Stimulated activated CD4-positive, alpha-beta T cell treated with anti-CD3 and anti-CD28 coated beads, Interleukin-1b, Interleukin-23, amount 100 ng/mL, for 48 hours (primary cell): ENCODE results near the gene LRP1.

Experiments
- DNase-seq: peaks from one replicate; pipeline ENCODE4 v3.0.0-alpha.2; 2020

LRP1 gene

DNA sequence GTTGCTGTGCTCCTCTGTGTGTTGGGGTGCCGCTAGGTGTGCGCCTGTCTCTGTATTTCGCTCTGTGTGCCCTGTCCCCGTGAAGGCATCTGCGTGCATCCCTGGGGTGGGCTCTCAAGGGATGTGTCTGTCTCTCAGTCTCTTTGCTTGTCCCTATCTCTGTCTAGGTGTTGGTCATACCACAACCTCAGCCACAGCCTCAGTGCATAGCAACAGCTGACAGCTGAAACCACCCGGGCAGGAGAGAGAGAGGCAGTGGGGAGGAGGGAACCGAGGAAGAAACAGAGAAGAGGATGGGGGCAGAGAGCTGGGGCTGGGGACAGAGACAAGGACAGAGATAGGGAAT is 87.4 kb downstream of the LRP1 start:
- DNase-seq, result peak; percentile 38

DNA sequence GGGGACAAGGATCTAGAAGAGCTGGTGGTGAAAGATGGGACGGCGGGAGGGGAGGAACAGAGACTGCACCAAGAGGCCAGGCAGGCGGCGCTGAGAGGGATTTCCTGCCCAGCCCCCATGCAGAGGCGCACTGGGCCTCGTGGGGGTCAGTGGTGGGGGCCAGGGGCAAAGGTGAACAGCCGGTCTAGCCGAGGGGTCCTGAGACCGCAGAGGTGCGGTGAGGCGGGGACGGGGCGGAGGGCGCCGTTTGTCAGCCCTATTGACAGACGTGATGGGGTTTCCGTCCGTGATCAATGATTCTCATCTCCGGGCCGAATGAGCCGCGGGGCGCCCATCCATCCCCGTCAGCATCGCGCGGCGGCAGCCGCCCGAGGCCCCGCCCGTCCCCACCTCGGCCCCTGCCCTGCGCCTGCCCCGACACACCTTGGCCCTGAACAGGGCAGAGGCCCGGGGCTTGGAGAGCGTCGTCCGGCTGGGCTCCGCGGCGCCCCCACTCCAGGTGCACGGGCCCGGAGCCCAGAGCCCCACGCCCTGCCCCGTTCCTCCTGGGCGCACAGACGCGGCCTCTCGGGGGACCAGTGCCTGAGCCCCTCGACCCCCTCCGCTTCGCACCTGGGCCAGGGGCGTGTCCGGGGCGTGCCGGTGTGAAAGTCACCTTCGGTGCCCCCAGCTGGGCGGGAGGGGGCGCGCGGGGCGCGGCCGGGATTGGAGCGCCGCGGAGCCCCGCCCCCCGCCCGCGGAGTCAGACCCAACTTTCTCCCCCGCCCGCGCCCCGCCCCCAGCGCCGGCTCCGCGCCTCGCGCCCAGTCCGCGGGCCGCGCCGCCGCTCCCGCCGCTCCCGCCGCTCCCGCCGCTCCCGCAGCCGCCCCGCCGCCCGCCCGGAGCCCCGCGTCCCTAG is 88.0 kb downstream of the LRP1 start, which contains the start of gene NXPH4:
Gene NXPH4 (plus strand): TSS at position 781 of the 898 bp plus-strand sequence. CDS start 176 bp downstream, outside the sequence.
- no peak for DNase-seq

DNA sequence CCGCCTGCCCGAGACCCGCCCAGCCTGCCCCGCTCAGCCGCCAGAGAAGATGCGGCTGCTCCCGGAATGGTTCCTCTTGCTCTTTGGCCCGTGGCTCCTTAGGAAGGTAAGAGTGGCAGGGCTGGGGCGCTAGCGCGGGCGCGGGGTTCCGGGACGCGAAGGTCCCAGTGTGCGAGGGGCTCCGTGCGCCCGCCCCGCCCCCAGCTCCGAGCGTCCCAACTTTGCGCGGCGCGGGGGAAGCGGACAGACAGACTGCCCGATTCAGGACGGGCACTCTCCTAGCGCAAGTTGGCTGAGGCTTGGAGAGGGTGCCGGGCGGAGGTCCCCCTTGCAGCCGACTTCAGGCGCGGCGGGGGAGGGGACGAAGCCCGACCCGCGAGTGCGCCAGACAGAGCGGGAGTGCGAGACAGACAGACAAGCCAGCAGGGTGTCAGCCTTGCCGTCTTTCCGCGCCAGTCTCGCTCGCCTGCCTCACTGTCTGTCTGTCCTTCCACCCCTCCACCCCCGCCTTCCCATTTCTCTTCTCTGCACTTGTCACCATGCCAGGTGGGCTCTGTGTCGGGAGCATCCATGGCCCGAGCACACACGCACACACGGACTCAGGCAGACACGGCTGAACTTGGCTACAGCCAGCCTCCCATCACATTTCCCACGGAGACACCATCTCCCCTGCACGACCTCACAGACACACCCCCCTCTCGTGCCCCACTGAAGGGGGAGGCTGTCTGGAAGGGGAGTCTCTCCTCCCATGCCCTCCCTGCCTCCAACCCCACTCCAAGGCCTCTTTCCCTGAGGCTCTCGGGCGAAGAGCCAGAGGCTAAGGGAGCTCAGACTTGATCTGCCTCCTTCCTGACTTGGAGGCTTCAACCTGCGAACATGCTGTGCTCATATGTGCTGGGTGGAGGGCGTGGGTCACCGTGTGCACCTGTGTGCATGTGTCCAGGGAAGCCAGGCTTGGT is 88.9 kb downstream of the LRP1 start:
- DNase-seq, result no peak

DNA sequence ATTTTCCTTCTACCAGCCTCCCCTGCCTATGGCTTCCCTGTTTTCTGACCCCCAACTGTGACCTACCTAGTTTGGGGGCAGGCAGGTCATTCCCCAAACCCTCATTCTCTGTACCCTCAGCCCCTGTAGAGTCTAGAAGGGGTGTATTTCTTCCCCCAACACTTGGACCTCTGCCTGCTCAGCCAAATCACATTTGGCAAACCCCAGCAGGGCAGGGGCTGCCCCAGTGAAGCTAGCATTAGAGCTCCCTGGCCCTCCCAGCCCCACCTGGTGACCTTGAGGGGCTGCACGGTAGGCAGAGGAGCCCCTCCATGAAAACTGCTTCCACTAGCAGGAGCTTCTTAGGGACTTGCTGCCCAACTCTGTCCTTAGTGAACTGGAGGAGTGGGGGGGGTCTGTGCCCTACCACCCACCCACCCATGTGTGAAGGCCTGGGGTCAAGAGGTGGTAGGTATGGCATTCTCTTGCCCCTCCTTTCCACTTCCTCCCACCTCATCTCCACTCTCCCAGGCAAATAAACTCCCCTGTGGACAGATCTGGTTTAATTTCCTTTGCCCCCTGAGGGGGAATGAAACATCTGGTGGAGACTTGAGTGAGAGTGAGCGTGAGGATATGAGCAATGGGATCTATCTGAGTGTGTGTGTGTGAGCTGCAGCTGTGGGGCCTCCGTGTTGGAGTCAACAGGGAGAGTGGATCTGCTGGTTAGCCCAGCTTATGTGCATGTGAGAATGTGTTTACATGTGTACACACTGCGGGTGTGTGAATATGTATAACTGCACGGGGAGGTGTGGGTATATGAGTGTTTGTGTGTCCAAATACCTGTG is 90.0 kb downstream of the LRP1 start:
- DNase-seq, result no peak

DNA sequence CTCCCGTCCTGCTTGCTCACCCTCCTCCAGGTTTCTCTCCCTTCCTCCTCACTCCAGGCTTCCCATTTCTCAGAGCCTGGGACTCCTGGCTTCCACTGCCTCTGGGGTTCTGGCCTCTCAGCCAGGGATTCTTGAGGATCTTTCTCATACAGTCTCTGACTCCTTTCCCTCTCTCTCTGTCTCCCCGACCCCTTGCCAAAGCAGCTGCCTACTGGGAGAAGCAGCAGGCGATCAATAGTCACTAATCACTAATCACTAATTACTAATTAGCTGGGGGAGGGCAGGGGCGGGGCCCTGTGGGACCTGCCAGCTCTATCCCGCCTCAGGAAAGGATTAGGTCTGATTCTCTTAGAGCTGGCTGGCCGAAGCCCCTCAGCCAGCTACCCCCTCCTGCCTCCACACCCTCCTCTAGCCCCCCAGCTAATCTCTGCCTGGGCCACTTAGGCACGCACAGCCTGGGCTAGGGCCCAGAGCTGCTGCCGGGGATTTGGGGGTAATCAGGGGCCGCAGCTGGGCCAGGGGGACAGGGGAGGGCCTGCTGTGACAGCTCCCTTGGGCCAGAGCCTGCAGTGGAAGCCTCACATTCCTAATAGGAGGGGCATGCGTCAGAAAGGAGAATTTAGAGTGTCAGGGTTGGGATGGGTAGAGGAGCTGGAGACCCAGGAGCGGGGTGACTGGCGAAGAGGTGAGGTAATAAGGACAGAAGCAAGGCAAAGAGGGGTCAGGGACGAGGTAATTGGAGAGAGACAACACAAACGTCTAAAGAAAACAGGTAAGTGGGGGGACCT is 91.1 kb downstream of the LRP1 start:
- no peak for DNase-seq

DNA sequence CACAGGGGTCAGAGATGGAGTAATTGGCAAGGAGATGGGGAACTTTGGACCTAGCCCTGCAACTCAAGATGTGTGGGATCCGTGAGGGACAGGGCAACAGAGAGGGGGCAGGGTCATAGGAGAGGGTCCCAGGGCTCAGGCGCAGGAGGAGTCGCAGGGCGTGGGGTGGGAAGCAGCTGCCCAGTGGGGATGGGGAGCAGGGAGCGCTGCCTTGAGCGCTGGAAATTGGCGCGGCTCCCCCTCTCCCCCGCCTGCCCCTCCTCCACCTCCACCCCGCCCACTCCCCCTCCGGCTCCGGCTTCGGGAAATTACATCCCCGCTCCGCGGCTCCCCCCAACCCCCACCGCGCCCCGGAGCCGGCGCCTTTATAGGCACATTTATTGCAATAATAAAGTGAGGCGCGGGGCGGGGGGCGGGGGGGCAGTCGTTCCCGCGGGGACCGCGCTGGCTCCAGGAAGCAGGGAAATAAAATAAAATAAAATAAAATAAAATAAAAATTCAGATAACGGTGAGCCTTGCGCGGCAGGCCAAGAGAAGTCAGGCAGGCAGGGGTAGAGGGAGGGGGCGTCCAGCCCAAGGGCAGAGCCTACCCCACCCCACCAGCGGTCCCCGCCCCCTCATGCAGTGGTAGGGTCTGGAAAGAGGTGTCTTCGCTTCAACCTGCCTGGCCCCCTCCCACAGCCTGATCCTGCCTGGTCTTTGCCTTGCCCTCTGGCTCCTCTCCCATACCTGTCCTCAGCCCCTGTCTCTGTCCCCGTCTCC is 91.9 kb downstream of the LRP1 start:
- DNase-seq, result no peak

DNA sequence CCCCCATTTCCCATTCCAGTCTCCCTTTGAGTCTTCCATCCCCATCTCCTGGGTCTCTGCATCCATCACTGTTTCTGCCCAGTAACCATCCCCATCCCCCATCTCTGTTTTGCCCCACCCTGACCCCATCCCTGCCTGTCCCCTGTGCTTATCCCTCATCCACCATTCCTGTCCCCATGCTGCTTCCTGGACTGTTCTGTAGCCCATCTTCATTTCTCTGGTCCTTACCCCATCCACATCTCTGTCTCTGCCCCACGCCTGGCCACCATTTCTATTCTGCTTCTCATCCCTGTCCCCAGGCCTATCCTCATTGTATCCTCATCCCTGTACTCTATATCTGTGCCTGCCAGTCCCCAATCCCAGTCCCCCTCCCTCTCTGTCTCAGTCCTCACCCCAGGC is 92.5 kb downstream of the LRP1 start:
- DNase-seq, result no peak

DNA sequence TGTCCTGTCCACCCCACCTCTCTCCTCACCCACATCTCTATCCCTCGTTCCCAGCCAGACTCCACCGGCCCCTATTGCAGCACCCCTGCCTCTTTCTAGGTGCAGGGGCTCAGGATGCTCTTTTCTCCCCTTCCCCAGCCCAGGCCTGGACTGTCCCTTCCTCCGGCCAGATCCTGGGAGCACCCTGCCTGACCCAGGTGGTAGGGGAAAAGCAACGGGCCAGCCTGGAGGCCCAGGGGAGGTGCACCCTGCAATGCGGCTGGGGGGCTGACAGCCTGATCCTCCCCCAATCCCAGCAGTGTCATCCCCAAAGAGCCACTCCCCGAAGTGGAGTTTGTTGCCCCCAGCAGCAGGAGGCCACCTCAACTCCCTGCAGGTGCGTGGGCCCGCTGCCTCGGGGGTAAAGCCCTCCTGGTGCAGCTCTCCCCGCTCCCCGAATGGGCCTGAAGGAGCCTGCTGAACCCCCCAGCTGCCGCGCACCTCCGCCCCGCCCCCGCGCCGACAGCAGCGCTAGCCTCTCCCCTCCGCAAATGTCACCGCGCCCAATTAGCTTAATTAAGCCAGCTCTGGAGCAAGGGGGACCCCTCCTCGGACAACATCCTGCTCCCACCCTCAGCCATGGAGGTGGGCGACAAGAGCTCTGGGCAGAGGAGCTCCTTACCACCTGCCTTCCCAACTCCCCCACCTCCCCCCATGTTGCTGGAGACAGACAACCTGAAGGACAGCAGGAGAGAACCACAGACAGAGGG is 93.1 kb downstream of the LRP1 start:
- no peak for DNase-seq

DNA sequence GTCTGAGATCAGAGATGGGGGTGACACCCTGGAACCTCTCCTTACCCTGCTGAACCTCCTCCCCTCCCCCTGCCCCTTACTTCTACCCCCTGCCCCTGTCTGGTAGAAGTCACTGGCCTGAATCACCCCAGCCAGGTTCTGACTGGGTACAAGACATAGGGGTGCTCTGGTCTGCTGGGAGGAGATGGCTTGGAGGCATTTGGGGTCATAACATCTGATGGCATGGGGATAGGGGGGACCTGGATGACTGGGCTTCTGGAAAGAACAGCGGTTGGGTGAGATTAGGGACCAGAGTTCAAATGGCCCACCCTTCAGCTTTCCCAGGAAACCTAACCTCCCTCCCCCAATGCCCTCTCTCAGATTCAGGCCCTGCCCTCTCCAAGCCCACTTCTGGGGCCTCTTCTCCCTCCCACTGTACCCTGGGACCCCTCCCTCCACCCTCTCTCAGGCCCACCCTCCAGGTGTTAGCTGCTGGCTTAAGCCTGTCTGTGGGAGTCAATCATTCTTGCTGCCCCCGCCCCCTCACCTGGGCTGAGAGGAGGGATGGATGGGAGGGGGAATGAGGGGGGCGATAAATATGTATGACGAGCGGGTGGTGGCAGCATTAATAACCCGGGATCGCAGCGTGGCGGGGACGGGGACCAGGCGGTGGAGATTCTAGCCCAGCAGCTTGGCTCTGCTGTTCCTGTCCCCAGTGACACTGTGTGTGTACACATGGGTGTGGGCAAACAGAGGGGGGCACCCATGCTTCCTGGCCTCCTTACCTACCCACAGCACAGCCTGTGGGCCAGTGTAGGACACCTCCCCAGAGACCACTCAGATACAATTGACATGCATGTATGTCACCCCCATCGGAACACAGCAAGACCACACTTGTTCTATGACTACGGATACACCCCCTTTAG is 94.3 kb downstream of the LRP1 start:
- no peak for DNase-seq

DNA sequence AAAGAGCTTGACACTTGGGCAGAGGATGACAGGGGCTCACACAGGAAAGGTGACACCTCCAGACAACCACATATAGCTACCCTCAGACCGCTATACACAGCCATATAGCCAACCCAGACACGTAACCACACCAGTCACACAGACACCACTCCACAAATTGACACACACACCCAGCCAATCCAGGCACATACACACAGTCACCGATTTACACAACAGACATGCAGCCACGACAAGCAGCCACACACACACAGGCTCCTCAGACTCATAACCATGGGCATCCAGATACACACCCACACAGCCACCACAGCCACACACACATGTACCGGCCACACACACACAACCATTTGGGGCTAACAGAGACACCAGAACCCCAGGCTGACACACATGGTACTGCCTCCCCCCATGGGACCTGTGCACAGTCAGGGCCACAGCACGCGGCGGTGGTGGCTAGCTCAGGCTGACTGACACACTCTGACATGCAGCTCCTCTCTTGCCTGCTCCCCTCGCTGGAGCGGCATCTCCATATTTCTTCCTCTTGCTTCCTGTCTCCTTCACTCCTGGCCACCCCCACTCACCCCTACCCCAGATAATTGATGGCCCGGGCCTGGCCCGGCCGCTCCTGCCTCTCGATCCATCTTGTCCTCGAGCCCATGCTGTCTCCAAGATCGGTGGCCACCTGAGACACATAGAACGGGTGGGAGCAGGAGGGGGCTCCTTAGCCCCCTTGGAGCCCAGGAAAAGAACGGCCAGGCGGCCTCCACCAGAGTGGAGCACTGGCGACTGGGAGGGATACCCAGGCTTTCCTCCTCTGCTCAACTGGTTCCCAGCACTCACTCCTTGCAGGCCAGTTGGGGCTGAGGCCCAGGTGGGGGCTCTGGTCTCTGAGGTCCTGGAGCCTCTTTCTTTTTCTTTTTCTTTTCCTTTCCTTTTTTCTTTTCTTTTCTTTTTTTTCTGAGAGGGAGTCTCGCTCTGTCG is 95.2 kb downstream of the LRP1 start:
- DNase-seq, result no peak

DNA sequence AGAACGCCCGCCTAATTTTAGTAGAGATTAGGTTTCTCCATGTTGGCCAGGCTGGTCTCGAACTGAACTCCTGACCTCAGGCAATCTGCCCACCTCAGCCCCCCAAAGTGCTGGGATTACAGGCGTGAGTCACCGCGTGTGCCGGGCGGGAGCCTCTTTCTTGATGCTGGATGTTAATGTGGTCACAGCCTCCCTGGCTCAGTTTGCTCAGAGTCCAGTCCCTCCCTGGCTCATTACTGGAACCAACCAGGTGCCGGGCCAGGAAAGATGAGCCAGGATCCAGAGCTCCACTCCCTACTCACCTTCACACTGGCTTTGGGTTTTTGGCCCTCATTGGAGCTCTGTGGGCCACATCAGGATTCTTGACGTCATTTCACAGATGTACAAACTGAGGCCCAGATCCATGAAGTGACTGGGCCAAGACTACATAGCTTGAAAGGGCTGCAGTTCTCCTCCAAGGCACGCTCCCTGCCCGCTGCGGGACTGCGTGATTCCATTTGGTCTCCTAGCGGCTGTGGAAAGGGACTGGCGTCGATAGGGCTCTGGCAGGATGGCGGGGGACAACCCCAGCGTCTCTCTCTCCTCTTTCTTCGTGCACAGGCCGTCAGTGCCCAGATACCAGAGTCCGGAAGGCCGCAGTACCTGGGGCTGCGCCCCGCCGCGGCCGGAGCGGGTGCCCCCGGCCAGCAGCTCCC is 96.1 kb downstream of the LRP1 start:
- DNase-seq, result no peak

DNA sequence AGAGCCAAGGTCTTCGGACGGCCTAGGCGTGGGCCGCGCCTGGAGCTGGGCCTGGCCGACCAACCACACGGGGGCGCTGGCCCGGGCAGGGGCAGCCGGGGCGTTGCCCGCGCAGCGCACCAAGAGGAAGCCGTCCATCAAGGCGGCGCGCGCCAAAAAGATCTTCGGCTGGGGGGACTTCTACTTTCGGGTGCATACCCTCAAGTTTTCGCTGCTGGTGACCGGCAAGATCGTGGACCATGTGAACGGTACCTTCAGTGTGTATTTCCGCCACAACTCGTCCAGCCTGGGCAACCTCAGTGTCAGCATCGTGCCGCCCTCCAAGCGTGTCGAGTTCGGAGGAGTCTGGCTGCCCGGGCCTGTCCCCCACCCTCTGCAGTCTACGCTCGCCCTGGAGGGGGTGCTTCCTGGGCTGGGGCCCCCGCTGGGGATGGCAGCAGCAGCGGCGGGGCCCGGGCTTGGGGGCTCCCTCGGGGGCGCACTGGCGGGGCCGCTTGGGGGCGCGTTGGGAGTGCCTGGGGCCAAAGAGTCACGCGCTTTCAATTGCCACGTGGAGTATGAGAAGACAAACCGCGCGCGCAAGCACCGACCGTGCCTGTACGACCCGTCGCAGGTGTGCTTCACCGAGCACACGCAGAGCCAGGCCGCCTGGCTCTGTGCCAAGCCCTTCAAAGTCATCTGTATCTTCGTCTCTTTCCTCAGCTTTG is 96.8 kb downstream of the LRP1 start:
- peak; percentile 62 for DNase-seq

DNA sequence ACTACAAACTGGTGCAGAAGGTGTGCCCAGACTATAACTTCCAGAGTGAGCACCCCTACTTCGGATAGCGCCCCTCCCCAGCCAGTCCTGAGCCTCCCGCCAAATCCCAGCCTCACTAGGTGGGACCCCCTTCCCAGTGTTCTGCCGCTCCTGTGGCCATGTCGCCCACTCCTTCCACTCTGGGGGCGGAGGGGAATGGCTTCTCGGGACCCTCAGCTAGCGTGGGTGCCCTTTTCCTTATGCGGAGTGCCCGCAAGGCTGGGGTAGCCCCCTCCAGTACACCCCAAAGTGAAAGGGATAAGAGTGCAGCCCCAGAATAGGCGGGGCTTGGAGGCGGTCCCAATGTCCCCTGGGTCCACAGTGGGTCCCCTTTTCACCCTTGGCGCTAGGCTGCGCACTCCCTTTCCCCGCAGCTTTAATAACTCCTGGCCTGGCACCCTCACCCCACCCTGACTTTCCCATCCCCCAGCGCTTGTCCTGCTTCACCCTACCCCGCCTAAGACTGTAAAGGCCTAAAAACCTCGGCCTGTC is 97.5 kb downstream of the LRP1 start:
- DNase-seq, result no peak

DNA sequence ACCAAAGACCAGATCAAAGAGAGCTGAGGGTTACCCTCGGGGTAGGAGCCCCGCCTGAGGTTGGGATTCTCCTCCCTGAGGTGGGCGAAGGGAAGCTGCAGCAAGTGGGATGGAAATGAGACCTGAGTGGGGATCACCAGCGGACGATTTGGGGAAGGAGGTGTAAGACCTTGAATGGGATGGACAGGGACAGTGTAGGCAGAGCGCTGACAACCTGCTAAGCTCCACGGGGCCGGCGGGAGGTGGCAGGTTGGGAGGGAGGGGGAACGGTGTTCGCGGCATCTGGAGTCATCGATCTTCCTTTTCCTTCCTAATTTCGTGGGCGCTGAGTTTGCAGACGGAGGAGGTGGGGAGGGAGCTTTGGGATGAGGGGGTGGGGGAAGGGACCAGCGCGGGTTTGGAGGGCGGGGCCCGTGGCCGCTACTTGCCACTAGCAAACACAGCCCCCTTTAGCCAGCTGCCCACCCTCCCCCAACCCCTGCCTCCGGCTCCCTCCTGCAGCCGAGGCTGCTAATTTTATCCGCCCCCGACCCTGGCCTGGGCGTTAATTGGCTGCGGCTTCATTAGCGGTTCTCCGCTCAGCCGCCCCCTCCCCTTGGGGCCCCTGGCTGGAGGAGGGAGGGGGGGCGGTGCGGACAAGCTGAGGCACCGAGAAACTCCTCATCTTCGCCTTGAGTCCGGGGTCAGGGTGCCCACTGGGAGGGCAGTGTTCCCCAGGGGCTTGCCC is 98.5 kb downstream of the LRP1 start:
- no peak for DNase-seq

DNA sequence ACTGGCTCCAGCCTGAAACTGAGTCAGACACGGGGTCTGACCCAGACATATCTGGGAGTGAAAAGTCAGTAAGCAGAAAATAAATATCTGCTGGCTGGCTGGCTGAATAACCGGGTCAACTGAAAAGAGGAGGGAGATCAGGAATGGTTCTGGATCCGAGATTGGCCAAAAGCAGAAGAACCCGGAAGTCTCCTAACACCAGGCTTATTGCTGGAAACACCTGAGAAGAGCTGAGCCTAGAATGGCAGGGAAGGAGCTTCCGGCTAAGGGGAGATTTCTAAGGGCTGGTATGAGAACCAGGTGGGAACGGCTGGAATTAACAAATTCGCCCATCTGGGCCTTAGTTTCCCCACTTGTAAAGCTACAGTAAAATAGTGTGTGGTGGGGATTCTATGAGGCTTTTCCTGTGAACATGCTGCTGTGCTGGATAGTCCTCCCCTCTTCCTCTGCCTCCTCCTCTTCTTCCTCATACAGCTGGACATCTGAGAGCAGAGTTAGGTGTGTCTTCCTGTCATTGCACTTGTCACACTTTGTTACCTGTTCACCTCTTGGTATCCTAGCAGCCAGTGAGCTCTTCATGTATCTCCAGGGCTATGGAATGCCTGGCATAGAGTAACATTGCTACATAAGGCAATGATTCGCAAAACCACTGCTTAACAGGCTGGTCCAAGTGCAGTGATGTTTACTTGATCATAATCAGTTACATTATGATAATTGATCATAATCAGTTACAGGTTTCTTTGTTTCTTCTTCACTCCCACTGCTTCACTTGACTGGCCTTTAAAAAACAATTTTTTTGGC is 99.2 kb downstream of the LRP1 start:
- DNase-seq, result no peak
